HG03135 (cell line): ENCODE data around the gene CDK5R1.
"Not testable (repeated sequence)": the region's sequence is repeated elsewhere in the genome, so short reads cannot be mapped to it uniquely, and the experiment has no call there.

Source experiments
- ATAC-seq: cut with Tn5 transposase; IDR thresholded peaks from one replicate; pipeline ENCODE4 v1.9.1; 2021; ENCODE audit warnings: mild to moderate bottlenecking, moderate library complexity; ENCODE audit not compliant: unreplicated experiment

The CDK5R1 gene

GRCh38 chr17:32515677-32516383, 29.0 kb downstream of the CDK5R1 start:
- no peak for ATAC-seq

GRCh38 chr17:32516450-32516849, 29.7 kb downstream of the CDK5R1 start:
- no peak for ATAC-seq

GRCh38 chr17:32516940-32517701, 30.3 kb downstream of the CDK5R1 start:
- no peak for ATAC-seq

- ATAC-seq = no peak
Measured at GRCh38 chr17:32517982-32518381, 31.2 kb downstream of the CDK5R1 start.

- no peak for ATAC-seq
Measured at GRCh38 chr17:32518646-32519227, 31.9 kb downstream of the CDK5R1 start.

- ATAC-seq = no peak
Measured at GRCh38 chr17:32519228-32520103, 32.7 kb downstream of the CDK5R1 start.

- ATAC-seq = no peak
Measured at GRCh38 chr17:32520104-32520701, 33.4 kb downstream of the CDK5R1 start.

- ATAC-seq = no peak
Measured at GRCh38 chr17:32520737-32521404, 34.1 kb downstream of the CDK5R1 start.

- ATAC-seq = peak; percentile 50
Measured at GRCh38 chr17:32523017-32523680, 36.4 kb downstream of the CDK5R1 start.

- peak; percentile 62 for ATAC-seq
Measured at GRCh38 chr17:32523827-32524552, 37.2 kb downstream of the CDK5R1 start.

GRCh38 chr17:32524553-32524880, 37.7 kb downstream of the CDK5R1 start:
- not testable (repeated sequence) for ATAC-seq

GRCh38 chr17:32525122-32525521, 38.3 kb downstream of the CDK5R1 start:
- no peak for ATAC-seq

- ATAC-seq = no peak
Measured at GRCh38 chr17:32527146-32527545, 40.4 kb downstream of the CDK5R1 start.

- ATAC-seq = no peak
Measured at GRCh38 chr17:32528825-32529224, 42.0 kb downstream of the CDK5R1 start.

- ATAC-seq = no peak
Measured at GRCh38 chr17:32529604-32530003, 42.8 kb downstream of the CDK5R1 start.

- ATAC-seq = no peak
Measured at GRCh38 chr17:32533296-32533695, 46.5 kb downstream of the CDK5R1 start.

- no peak for ATAC-seq
Measured at GRCh38 chr17:32536736-32537643, 50.2 kb downstream of the CDK5R1 start.
